Gastrocnemius medialis (tissue), 4 donors: ENCODE data around the gene CHI3L2.

Source experiments
- CTCF ChIP-seq, 5 experiments: fragments of 450-650 bp in 3 of 5; fragments of 200-600 bp in 2 of 5; sonication (generic) in 2 of 5; IDR thresholded peaks in 4 of 5; conservative IDR thresholded peaks in 1 of 5; 1 replicate in 4 of 5; 2 replicates in 1 of 5; pipeline ENCODE4 v1.5.1; 2016 to 2019; ENCODE audit warnings: antibody characterized with exemption in 5 of 5, mild to moderate bottlenecking in 3 of 5, moderate library complexity in 3 of 5
- POLR2A ChIP-seq, 2 donors: fragments of 450-650 bp; IDR thresholded peaks; one replicate each; pipeline ENCODE4 v1.6.1; 2017; ENCODE audit warnings: antibody characterized with exemption in 2 of 2, mild to moderate bottlenecking in 2 of 2, moderate library complexity in 2 of 2

- TF ChIP-seq CTCF (IDR thresholded peaks at IDR 0.05 in 4 of 5, conservative IDR thresholded peaks at IDR 0.05 in 1 of 5) (no peak), POLR2A (IDR thresholded peaks at IDR 0.05) (no peak)
Measured at GRCh38 chr1:111290630-111291029, 63.1 kb downstream of the CHI3L2 start, which contains the start of gene CHIA.
